HCT116 (cell line): Measurements from ENCODE around the gene SMIM20. TPM values are rescaled to one million over a fixed set of nuclear protein-coding genes. Genes with fewer than 3 reads are reported as not detected.
"Not testable (repeated sequence)": the region's sequence is repeated elsewhere in the genome, so short reads cannot be mapped to it uniquely, and the experiment has no call there.

Experiments
- ATAC-seq: fragments of 200-7000 bp; cut with Tn5 transposase; 2 replicates; pipeline ENCODE4 v1.9.1; 2020; ENCODE audit warnings: mild to moderate bottlenecking, moderate library complexity
- BruUV-seq: library from RNA; stranded (reverse); fragments of 400-500 nt; replicated peaks from 2 replicates; lab custom pipeline; 2021; lab: Mats Ljungman, UMichigan
- CTCF ChIA-PET: fragments of 300-600 bp; sonication (Branson Sonifier 250); formaldehyde crosslinking; loops from one replicate; lab custom pipeline; 2021; ENCODE audit warnings: antibody characterized with exemption; lab: Charles Lee
- POLR2A ChIA-PET: fragments of 300-600, 350-600 bp; sonication (Branson Sonifier 250); formaldehyde crosslinking; loops from one replicate; lab custom pipeline; 2021; ENCODE audit warnings: antibody characterized with exemption; lab: Charles Lee
- RAD21 ChIA-PET, 2 experiments: fragments of 300-600 bp; sonication (Branson Sonifier 250); formaldehyde crosslinking; loops; one replicate each; lab custom pipeline; 2023; ENCODE audit warnings: low total read pairs in 2 of 2; ENCODE audit not compliant: uncharacterized antibody in 2 of 2, unreplicated experiment in 2 of 2, low non-redundant PET in 1 of 2; lab: Charles Lee
- DNase-seq: peaks from one replicate; pipeline ENCODE4 v3.0.0-alpha.2; 2010; ENCODE audit warnings: low read depth, low spot score
- H2AFZ ChIP-seq: fragments of 200-600 bp; shearing (Covaris generic), sonication (generic); 2 replicates; pipeline ENCODE4 v1.6.1; 2017; ENCODE audit warnings: low read depth, mixed run types, mixed read lengths, antibody characterized with exemption, low read length; ENCODE audit not compliant: poor library complexity, severe bottlenecking
- H3K27ac ChIP-seq: 2 replicates; pipeline ENCODE4 v1.5.1; 2012; ENCODE audit warnings: low read depth, low read length
- H3K27me3 ChIP-seq: fragments of 200-600 bp; sonication (generic); 2 replicates; pipeline ENCODE4 v1.6.1; 2016; ENCODE audit warnings: mixed run types, low read length, mixed read lengths; ENCODE audit not compliant: insufficient read depth
- H3K36me3 ChIP-seq, 2 experiments: fragments of 200-500 bp in 1 of 2; fragments of 200-600 bp in 1 of 2; sonication (Bioruptor generic) in 1 of 2; sonication (generic) in 1 of 2; 2 replicates each; pipeline versions ENCODE4 v1.5.1 to v1.6.1; 2014 to 2016; ENCODE audit warnings: low read length in 2 of 2, inconsistent platforms in 1 of 2, mixed read lengths in 1 of 2, mixed run types in 1 of 2; ENCODE audit not compliant: insufficient read depth in 2 of 2, control insufficient read depth in 1 of 2
- H3K4me1 ChIP-seq, 2 experiments: fragments of 200-600 bp in 1 of 2; sonication (generic) in 1 of 2; 2 replicates each; pipeline versions ENCODE4 v1.5.1 to v1.6.1; 2012 to 2017; ENCODE audit warnings: low read length in 2 of 2, inconsistent platforms in 1 of 2, mild to moderate bottlenecking in 1 of 2, mixed read lengths in 1 of 2, mixed run types in 1 of 2, moderate library complexity in 1 of 2; ENCODE audit not compliant: insufficient read depth in 2 of 2, control insufficient read depth in 1 of 2
- H3K4me2 ChIP-seq: fragments of 200-600 bp; sonication (generic); 2 replicates; pipeline ENCODE4 v1.6.1; 2017; ENCODE audit warnings: mixed run types, low read length, mixed read lengths
- H3K4me3 ChIP-seq, 2 experiments: fragments of 200-600 bp in 1 of 2; sonication (generic) in 1 of 2; replicated peaks in 1 of 2; 2 replicates each; pipeline ENCODE4 v1.5.1; 2011 to 2016; ENCODE audit warnings: low read length in 2 of 2, control low read depth in 1 of 2, low read depth in 1 of 2, mild to moderate bottlenecking in 1 of 2, mixed read lengths in 1 of 2, mixed run types in 1 of 2
- H3K79me2 ChIP-seq: fragments of 200-600 bp; sonication (generic); 2 replicates; pipeline ENCODE4 v1.6.1; 2017; ENCODE audit warnings: mild to moderate bottlenecking, mixed run types, low read length, moderate library complexity, mixed read lengths; ENCODE audit not compliant: insufficient read depth
- H3K9ac ChIP-seq: fragments of 200-600 bp; sonication (generic); 2 replicates; pipeline ENCODE4 v1.6.1; 2016; ENCODE audit warnings: low read length, mixed read lengths
- H3K9me2 ChIP-seq: fragments of 200-600 bp; sonication (generic), shearing (Covaris generic); 2 replicates; pipeline ENCODE4 v1.6.1; 2017; ENCODE audit warnings: mixed run types, mild to moderate bottlenecking, moderate library complexity; ENCODE audit not compliant: insufficient read depth
- H3K9me3 ChIP-seq, 2 experiments: fragments of 200-500 bp in 1 of 2; fragments of 200-600 bp in 1 of 2; sonication (Bioruptor generic) in 1 of 2; sonication (generic) in 1 of 2; 2 replicates each; pipeline ENCODE4 v1.6.1; 2014 to 2017; ENCODE audit warnings: low read length in 2 of 2, mixed read lengths in 2 of 2, inconsistent platforms in 1 of 2, low read depth in 1 of 2, mild to moderate bottlenecking in 1 of 2, mixed run types in 1 of 2, moderate library complexity in 1 of 2; ENCODE audit not compliant: control insufficient read depth in 1 of 2, insufficient read depth in 1 of 2
- H4K20me1 ChIP-seq: fragments of 200-600 bp; sonication (generic), shearing (Covaris generic); 2 replicates; pipeline ENCODE4 v1.6.1; 2017; ENCODE audit warnings: mixed run types, mild to moderate bottlenecking, moderate library complexity; ENCODE audit not compliant: insufficient read depth
- CBX3 ChIP-seq: IDR thresholded peaks from 2 replicates; pipeline ENCODE4 v1.6.1; 2012; ENCODE audit warnings: low read depth
- EGR1 ChIP-seq: IDR thresholded peaks from 2 replicates; pipeline ENCODE4 v1.6.1; 2012; ENCODE audit warnings: low read depth
- ELF1 ChIP-seq: IDR thresholded peaks from 2 replicates; pipeline ENCODE4 v1.6.1; 2012; ENCODE audit warnings: low read depth, borderline replicate concordance
- EZH2 ChIP-seq: fragments of 200-600 bp; sonication (generic); IDR thresholded peaks from 2 replicates; pipeline ENCODE4 v1.6.1; 2017; ENCODE audit warnings: antibody characterized with exemption, mixed run types
- EZH2phosphoT487 ChIP-seq: fragments of 200-600 bp; IDR thresholded peaks from 2 replicates; pipeline ENCODE4 v1.6.1; 2018; ENCODE audit warnings: antibody characterized with exemption, borderline replicate concordance
- POLR2A ChIP-seq: IDR thresholded peaks from 2 replicates; pipeline ENCODE4 v1.7.0; 2011; ENCODE audit warnings: borderline replicate concordance; ENCODE audit not compliant: insufficient read depth, insufficient read length; ENCODE audit errors: extremely low read depth
- POLR2AphosphoS5 ChIP-seq: IDR thresholded peaks from 2 replicates; pipeline ENCODE4 v1.6.1; 2011; ENCODE audit warnings: mild to moderate bottlenecking, low read depth, low read length, moderate library complexity
- RAD21 ChIP-seq: IDR thresholded peaks from 2 replicates; pipeline ENCODE4 v1.6.1; 2012; ENCODE audit warnings: low read depth, mild to moderate bottlenecking
- SIN3A ChIP-seq: IDR thresholded peaks from 2 replicates; pipeline ENCODE4 v1.6.1; 2012; ENCODE audit warnings: low read depth
- SP1 ChIP-seq: IDR thresholded peaks from 2 replicates; pipeline ENCODE4 v1.6.1; 2012; ENCODE audit warnings: low read depth
- SRF ChIP-seq: IDR thresholded peaks from 2 replicates; pipeline ENCODE4 v1.6.1; 2012; ENCODE audit warnings: low read depth
- YY1 ChIP-seq: IDR thresholded peaks from 2 replicates; pipeline ENCODE4 v1.6.1; 2011; ENCODE audit warnings: low read length, low read depth, moderate library complexity, mild to moderate bottlenecking; ENCODE audit not compliant: insufficient replicate concordance; ENCODE audit errors: extremely low read depth
- ZFX ChIP-seq: fragments of 450-650 bp; IDR thresholded peaks from 2 replicates; pipeline ENCODE4 v1.6.1; 2017
- ZNF274 ChIP-seq: fragments of 200-500 bp; sonication (Bioruptor generic); IDR thresholded peaks from 2 replicates; pipeline ENCODE4 v1.6.1; 2014; ENCODE audit warnings: mild to moderate bottlenecking, low read depth, low read length, inconsistent platforms
- intact Hi-C: fragments of 100-400 bp; cut with micrococcal nuclease; formaldehyde crosslinking; loops from 2 replicates; pipeline ENCODE4 v1.10.0; 2022
- total RNA-seq: library from RNA; stranded (reverse); gene quantifications from one replicate; pipeline ENCODE4 v1.2.1, GENCODE V29; 2021; ENCODE audit not compliant: unreplicated experiment
- TF ChIP-seq, protein P1 (sequence below): IDR thresholded peaks from 2 replicates; pipeline ENCODE4 v1.6.1; 2012
- TF ChIP-seq, protein P2 (sequence below), 3 experiments: fragments of 200-600 bp in 1 of 3; sonication (generic) in 1 of 3; IDR thresholded peaks in 2 of 3; conservative IDR thresholded peaks in 1 of 3; 2 replicates each; pipeline ENCODE4 v1.5.1; 2012 to 2017; ENCODE audit warnings: low read depth in 2 of 3, low read length in 2 of 3, antibody characterized with exemption in 1 of 3, borderline replicate concordance in 1 of 3, control low read depth in 1 of 3, mild to moderate bottlenecking in 1 of 3, mixed read lengths in 1 of 3, mixed run types in 1 of 3, moderate library complexity in 1 of 3; ENCODE audit not compliant: insufficient read depth in 1 of 3
- TF ChIP-seq, protein P3 (sequence below): IDR thresholded peaks from 2 replicates; pipeline ENCODE4 v1.6.1; 2011; ENCODE audit warnings: mild to moderate bottlenecking, low read length, moderate library complexity; ENCODE audit not compliant: insufficient replicate concordance; ENCODE audit errors: extremely low read depth

SMIM20 gene
- total RNA-seq, 1 experiment from 2014 or later = 36.9 TPM

DNA sequence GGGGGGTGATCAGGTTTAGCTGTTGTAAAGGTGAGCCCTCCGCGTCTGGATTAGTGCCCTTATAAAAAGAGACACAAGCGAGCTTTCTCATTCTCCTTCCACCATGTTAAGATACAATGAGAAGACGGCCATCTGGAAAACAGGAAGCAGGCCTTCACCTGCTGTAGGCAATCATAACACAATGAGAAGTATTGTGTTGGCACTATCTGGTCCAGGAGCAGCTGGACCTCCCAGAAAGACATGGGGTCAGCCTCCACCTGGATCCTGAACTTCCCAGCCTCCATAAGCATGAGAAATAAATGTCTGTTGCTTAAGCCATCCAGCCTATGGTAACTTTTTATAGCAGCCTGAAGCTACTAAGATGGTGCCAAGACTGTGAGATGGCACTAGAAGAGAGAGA is 8.6 kb upstream of the SMIM20 start:
- H4K20me1 ChIP-seq = no peaks in the 10 kb centered on the region
- no peaks in the 10 kb centered on the region for H3K9me2 ChIP-seq
- peaks cover 6 to 24% of the 10 kb centered on the region in 2 experiments; a peak in 3 of 4 replicates for H3K4me1 ChIP-seq
- no peak overlapping the region for H3K4me3 ChIP-seq
- intact Hi-C loops = no loop called here
- H2AFZ ChIP-seq = no peak overlapping the region
- no peaks in the 10 kb centered on the region for H3K79me2 ChIP-seq
- RAD21 ChIA-PET = no interaction called here
- CTCF ChIA-PET = no interaction called here
- H3K4me2 ChIP-seq = no peak overlapping the region
- no peaks in the 10 kb centered on the region for H3K27me3 ChIP-seq
- ATAC-seq = no peak
- no peaks in the 10 kb centered on the region for H3K9me3 ChIP-seq
- no peak for DNase-seq
- POLR2A ChIA-PET = no interaction called here
- no peaks in the 10 kb centered on the region for H3K36me3 ChIP-seq
- no TSS peak for BruUV-seq
- no peak overlapping the region for H3K9ac ChIP-seq
- TF ChIP-seq SRF (no peak), SP1 (no peak), EZH2phosphoT487 (no peak), CBX3 (no peak), EZH2 (no peak), ZNF274 (no peak), POLR2AphosphoS5 (no peak), EGR1 (no peak), ELF1 (no peak), YY1 (no peak), RAD21 (no peak), SIN3A (no peak), POLR2A (no peak), ZFX (no peak)
- TF ChIP-seq, protein P1, sequence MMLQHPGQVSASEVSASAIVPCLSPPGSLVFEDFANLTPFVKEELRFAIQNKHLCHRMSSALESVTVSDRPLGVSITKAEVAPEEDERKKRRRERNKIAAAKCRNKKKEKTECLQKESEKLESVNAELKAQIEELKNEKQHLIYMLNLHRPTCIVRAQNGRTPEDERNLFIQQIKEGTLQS = no peak
- TF ChIP-seq, protein P2, sequence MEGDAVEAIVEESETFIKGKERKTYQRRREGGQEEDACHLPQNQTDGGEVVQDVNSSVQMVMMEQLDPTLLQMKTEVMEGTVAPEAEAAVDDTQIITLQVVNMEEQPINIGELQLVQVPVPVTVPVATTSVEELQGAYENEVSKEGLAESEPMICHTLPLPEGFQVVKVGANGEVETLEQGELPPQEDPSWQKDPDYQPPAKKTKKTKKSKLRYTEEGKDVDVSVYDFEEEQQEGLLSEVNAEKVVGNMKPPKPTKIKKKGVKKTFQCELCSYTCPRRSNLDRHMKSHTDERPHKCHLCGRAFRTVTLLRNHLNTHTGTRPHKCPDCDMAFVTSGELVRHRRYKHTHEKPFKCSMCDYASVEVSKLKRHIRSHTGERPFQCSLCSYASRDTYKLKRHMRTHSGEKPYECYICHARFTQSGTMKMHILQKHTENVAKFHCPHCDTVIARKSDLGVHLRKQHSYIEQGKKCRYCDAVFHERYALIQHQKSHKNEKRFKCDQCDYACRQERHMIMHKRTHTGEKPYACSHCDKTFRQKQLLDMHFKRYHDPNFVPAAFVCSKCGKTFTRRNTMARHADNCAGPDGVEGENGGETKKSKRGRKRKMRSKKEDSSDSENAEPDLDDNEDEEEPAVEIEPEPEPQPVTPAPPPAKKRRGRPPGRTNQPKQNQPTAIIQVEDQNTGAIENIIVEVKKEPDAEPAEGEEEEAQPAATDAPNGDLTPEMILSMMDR (IDR thresholded peaks at IDR 0.05 in 2 of 3, conservative IDR thresholded peaks at IDR 0.05 in 1 of 3; ENCODE audit: borderline replicate concordance in 1 of 3, insufficient read depth in 1 of 3, low read depth in 2 of 3, low read length in 2 of 3) = no peak
- TF ChIP-seq, protein P3, sequence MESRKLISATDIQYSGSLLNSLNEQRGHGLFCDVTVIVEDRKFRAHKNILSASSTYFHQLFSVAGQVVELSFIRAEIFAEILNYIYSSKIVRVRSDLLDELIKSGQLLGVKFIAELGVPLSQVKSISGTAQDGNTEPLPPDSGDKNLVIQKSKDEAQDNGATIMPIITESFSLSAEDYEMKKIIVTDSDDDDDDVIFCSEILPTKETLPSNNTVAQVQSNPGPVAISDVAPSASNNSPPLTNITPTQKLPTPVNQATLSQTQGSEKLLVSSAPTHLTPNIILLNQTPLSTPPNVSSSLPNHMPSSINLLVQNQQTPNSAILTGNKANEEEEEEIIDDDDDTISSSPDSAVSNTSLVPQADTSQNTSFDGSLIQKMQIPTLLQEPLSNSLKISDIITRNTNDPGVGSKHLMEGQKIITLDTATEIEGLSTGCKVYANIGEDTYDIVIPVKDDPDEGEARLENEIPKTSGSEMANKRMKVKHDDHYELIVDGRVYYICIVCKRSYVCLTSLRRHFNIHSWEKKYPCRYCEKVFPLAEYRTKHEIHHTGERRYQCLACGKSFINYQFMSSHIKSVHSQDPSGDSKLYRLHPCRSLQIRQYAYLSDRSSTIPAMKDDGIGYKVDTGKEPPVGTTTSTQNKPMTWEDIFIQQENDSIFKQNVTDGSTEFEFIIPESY = no peak
- H3K27ac ChIP-seq = no peak overlapping the region

DNA sequence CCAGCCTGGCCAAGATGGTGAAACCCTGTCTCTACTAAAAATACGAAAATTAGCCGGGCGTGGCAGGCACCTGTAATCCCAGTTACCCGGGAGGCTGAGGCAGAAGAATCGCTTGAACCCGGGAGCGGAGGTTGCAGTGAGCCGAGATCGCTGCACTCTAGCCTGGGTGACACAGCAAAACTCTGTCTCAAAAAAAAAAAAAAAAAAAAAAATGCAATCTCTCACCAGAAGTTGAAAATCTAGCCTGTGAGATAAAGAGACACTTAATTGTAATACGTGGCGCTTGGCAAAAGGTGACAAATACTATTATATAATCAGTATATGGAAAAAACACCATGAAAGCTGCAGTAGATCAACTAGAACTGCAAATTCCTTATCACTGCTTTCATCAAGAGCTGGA is 7.9 kb upstream of the SMIM20 start:
- H3K9ac ChIP-seq, H4K20me1 ChIP-seq, POLR2A ChIA-PET, H3K79me2 ChIP-seq, H3K27ac ChIP-seq, DNase-seq, H3K4me2 ChIP-seq, BruUV-seq, ATAC-seq, H3K27me3 ChIP-seq, H3K4me3 ChIP-seq, RAD21 ChIA-PET, H3K9me2 ChIP-seq, H3K9me3 ChIP-seq, H2AFZ ChIP-seq, CTCF ChIA-PET, intact Hi-C loops, H3K36me3 ChIP-seq: not testable (repeated sequence)
- peaks cover 6 to 24% of the 10 kb centered on the region in 2 experiments; a peak in 3 of 4 replicates for H3K4me1 ChIP-seq
